ENCODE results near the gene PPME1. TPM values are rescaled to one million over a fixed set of nuclear protein-coding genes. Genes with fewer than 3 reads are reported as not detected.

PPME1 gene
- total RNA-seq, 4 donors from 2014 or later, result 32.3 to 55.3 (median 38.8) TPM

GRCh38 chr11:74269161-74269811 is 98.2 kb downstream of the PPME1 start:
- Histone ChIP-seq H3K9me3 (no peaks in the 10 kb centered on the region), H3K4me3 (replicated peaks in 1 of 3) (no peak overlapping the region), H3K27ac (no peak overlapping the region), H3K36me3 (no peaks in the 10 kb centered on the region), H3K27me3 (no peaks in the 10 kb centered on the region), H3K4me1 (peaks cover 17 to 20% of the 10 kb centered on the region in 2 donors)
- 76 to 85% methylated on average over 11 of the region's 11 CpGs for WGBS, 2 donors
- TF ChIP-seq CTCF (IDR thresholded peaks at IDR 0.05) (no peak), POLR2A (IDR thresholded peaks at IDR 0.05) (no peak)
- DNase-seq, result no peak
- intact Hi-C loops (cut with DNase I), result no loop called here

GRCh38 chr11:74272276-74272675 is 101.2 kb downstream of the PPME1 start:
- intact Hi-C loops (cut with DNase I), result no loop called here

GRCh38 chr11:74276581-74276980 is 105.5 kb downstream of the PPME1 start:
- WGBS, 2 donors, result 87 to 93% methylated on average over 2 of the region's 2 CpGs

More at GRCh38 chr11:74272276-74272675, 101.2 kb downstream of the PPME1 start:
- H3K27ac ChIP-seq, result no peak overlapping the region
- no peak for DNase-seq
- TF ChIP-seq POLR2A (IDR thresholded peaks at IDR 0.05) (no peak), CTCF (IDR thresholded peaks at IDR 0.05) (no peak)
- H3K27me3 ChIP-seq, result no peaks in the 10 kb centered on the region
- H3K36me3 ChIP-seq, result no peaks in the 10 kb centered on the region
- no peaks in the 10 kb centered on the region for H3K9me3 ChIP-seq
- 93 to 94% methylated on average over 4 of the region's 4 CpGs for WGBS, 2 donors
- H3K4me3 ChIP-seq (replicated peaks in 1 of 3), result no peak overlapping the region
- H3K4me1 ChIP-seq, result no peaks in the 10 kb centered on the region

GRCh38 chr11:74278103-74278502 is 107.0 kb downstream of the PPME1 start:
- no peak for DNase-seq
- no peak for TF ChIP-seq CTCF (IDR thresholded peaks at IDR 0.05)
- no peak for TF ChIP-seq POLR2A (IDR thresholded peaks at IDR 0.05)
- peaks cover 0 to 12% of the 10 kb centered on the region in 2 donors for H3K4me1 ChIP-seq
- no peak overlapping the region for H3K4me3 ChIP-seq (replicated peaks in 1 of 3)
- no peaks in the 10 kb centered on the region for H3K27me3 ChIP-seq
- no peaks in the 10 kb centered on the region for H3K36me3 ChIP-seq
- intact Hi-C loops (cut with DNase I), result no loop called here
- no peak overlapping the region for H3K27ac ChIP-seq
- no peaks in the 10 kb centered on the region for H3K9me3 ChIP-seq
- WGBS, 2 donors, result 92 to 95% methylated on average over 2 of the region's 2 CpGs

More at GRCh38 chr11:74276581-74276980, 105.5 kb downstream of the PPME1 start:
- intact Hi-C loops (cut with DNase I), result no loop called here
- Histone ChIP-seq H3K9me3 (no peaks in the 10 kb centered on the region), H3K4me3 (replicated peaks in 1 of 3) (no peak overlapping the region), H3K27ac (no peak overlapping the region), H3K4me1 (no peaks in the 10 kb centered on the region), H3K27me3 (no peaks in the 10 kb centered on the region), H3K36me3 (no peaks in the 10 kb centered on the region)
- no peak for TF ChIP-seq POLR2A (IDR thresholded peaks at IDR 0.05)
- no peak for TF ChIP-seq CTCF (IDR thresholded peaks at IDR 0.05)
- DNase-seq, result no peak

- intact Hi-C loops (cut with DNase I), result no loop called here
- peaks cover 0 to 13% of the 10 kb centered on the region in 2 donors for H3K4me1 ChIP-seq
- TF ChIP-seq CTCF (IDR thresholded peaks at IDR 0.05) (no peak), POLR2A (IDR thresholded peaks at IDR 0.05) (no peak)
- no peaks in the 10 kb centered on the region for H3K27me3 ChIP-seq
- no peak for DNase-seq
- H3K4me3 ChIP-seq (replicated peaks in 1 of 3), result no peak overlapping the region
- WGBS, 2 donors, result 78 to 86% methylated on average over 1 of the region's 1 CpG
- no peaks in the 10 kb centered on the region for H3K9me3 ChIP-seq
- H3K27ac ChIP-seq, result no peak overlapping the region
- H3K36me3 ChIP-seq, result no peaks in the 10 kb centered on the region
These were observed 107.7 kb downstream of the PPME1 start for GRCh38 chr11:74278721-74279161.
